LNCAP (cell line): Measurements from ENCODE around the gene S100A8.

ENCODE experiments used
- TF ChIP-seq, protein P1 (sequence below): fragments of 450-650 bp; IDR thresholded peaks from 2 replicates; pipeline ENCODE4 v1.5.1; 2017; ENCODE audit warnings: mild to moderate bottlenecking

The S100A8 gene

DNA sequence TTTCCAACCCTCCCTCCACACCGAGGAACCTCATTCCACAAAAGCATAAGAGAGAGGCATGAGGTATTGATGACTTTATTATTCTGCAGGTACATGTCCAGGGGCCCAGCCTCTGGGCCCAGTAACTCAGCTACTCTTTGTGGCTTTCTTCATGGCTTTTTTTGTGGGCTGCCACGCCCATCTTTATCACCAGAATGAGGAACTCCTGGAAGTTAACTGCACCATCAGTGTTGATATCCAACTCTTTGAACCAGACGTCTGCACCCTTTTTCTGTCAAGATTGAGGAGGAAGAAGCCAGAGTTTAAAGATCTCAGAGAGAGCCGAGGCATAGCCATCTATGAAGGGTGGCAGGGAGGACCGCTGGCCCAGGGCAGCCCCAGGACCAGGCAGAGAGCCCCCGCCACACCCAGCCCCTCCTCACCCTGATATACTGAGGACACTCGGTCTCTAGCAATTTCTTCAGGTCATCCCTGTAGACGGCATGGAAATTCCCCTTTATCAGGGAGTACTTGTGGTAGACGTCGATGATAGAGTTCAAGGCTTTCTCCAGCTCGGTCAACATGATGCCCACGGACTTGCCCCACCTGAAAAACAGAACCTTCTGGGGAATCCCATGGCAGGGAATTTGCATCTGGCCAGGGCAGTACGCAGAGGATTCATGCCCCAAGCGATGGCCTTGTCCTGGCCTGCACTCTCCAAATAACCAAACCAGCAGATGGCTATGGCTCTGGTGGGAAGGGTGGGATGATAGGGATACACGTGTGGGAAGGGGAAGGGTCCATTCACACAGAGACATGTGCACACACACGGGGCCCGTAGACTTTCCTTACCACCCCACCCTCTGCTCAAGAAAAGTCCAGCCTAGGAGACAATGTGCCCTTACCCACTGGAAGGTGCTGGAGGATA, 647 bp downstream of the S100A8 start:
- TF ChIP-seq, protein P1, sequence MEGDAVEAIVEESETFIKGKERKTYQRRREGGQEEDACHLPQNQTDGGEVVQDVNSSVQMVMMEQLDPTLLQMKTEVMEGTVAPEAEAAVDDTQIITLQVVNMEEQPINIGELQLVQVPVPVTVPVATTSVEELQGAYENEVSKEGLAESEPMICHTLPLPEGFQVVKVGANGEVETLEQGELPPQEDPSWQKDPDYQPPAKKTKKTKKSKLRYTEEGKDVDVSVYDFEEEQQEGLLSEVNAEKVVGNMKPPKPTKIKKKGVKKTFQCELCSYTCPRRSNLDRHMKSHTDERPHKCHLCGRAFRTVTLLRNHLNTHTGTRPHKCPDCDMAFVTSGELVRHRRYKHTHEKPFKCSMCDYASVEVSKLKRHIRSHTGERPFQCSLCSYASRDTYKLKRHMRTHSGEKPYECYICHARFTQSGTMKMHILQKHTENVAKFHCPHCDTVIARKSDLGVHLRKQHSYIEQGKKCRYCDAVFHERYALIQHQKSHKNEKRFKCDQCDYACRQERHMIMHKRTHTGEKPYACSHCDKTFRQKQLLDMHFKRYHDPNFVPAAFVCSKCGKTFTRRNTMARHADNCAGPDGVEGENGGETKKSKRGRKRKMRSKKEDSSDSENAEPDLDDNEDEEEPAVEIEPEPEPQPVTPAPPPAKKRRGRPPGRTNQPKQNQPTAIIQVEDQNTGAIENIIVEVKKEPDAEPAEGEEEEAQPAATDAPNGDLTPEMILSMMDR, result no peak

DNA sequence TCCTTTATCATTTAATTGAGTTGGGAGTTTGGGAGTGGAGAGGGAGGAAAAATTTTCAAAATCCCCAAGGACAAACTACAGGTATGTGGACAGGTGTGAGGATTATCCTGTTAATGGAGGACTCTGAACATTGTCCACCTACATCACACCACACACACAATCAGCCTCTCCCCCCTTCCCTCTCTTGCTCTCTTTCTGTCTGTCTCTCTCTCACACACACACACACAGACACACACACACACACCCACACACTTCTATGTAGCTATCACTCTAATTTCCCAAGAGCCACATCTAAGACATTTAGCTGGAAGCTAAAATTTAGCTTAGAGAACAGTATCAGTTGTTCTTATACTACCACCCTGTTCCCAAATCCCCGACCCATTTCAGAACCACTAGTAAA, 1.5 kb downstream of the S100A8 start:
- TF ChIP-seq, protein P1, result no peak

DNA sequence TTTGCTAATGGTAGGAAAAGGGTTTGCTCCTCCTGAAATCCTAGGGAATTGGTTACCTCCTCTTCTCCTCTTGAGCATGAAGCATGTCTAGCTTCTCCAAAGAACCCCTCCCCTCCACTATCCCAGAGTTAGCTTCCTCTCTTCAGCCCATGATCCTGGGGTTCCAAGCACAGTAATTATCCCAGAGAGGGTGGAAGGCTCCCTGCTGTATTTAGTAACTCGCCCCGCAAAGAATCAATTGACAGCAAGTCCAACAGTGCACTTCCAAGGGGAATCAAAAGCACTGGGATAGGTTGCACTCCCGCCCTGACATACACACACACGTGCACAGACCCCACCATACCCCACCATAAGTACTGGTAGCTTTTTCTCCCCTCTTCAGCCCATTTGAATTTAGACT, 3.1 kb downstream of the S100A8 start:
- TF ChIP-seq, protein P1, result no peak

GRCh38 chr1:153387001-153387400, 3.9 kb downstream of the S100A8 start:
- TF ChIP-seq, protein P1, result no peak

DNA sequence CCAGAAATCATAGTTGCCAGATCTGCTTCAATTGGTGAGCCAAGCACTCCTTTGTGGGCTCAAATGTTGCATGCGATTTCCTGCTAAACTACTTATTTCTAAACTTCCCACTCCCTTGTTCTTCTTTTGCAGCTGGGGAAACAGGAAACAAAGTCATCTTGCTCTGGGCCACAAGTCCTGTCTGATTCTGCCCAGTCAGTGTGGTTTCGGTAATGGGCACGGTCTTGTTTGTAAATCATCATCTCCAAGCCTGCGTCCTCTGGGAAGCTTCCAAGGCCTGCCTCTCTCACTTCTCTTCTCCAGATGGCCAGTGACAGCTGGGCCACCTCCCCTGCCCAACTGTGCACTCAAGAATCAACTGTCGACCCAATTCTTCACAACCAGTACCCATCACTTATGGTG, 4.4 kb downstream of the S100A8 start:
- TF ChIP-seq, protein P1, result no peak

DNA sequence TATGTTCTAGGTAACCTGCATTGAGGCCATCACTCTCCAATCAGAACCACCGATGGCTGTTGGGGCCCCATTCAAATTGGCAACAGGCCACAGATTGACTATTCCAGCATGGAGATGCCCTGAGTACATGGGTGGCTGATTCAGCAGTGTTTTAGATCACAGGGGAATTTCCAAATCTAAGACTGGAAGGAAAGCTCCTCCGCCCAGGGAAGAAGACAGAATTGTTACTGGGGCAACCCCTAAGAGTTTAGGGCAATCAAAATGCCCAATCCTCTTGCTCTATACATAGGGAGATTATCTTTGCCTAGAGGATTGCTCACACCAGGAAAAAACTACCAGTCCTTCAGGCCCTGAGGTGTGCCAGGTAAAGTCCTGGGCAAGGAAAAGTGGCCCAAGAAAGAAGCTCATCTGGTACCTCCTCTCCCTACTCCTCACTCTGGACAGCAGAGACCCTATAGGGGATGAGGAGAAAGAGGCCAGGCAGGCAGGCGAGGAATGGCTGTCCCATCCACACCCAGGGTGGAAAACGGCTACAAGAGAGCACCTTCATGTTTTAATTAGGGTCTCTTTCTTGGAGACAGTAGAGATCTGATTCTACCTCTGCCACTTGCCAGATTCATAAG, 5.8 kb downstream of the S100A8 start:
- TF ChIP-seq, protein P1, result no peak

GRCh38 chr1:153380711-153381110, 10.2 kb downstream of the S100A8 start:
- TF ChIP-seq, protein P1, result no peak
